B cell (primary cell): ENCODE results near the gene RAD51AP2.

Source experiments
- EZH2 ChIP-seq: IDR thresholded peaks from 2 replicates; pipeline ENCODE4 v1.6.1; 2012; ENCODE audit warnings: borderline replicate concordance, low read depth, mild to moderate bottlenecking, moderate library complexity, low read length; ENCODE audit not compliant: insufficient read depth, poor library complexity, severe bottlenecking
- TF ChIP-seq, protein P1 (sequence below): fragments of 200-600 bp; IDR thresholded peaks from one replicate; pipeline ENCODE4 v1.8.0; 2022; ENCODE audit warnings: antibody characterized with exemption, mild to moderate bottlenecking

- no peak for TF ChIP-seq EZH2
- TF ChIP-seq, protein P1, sequence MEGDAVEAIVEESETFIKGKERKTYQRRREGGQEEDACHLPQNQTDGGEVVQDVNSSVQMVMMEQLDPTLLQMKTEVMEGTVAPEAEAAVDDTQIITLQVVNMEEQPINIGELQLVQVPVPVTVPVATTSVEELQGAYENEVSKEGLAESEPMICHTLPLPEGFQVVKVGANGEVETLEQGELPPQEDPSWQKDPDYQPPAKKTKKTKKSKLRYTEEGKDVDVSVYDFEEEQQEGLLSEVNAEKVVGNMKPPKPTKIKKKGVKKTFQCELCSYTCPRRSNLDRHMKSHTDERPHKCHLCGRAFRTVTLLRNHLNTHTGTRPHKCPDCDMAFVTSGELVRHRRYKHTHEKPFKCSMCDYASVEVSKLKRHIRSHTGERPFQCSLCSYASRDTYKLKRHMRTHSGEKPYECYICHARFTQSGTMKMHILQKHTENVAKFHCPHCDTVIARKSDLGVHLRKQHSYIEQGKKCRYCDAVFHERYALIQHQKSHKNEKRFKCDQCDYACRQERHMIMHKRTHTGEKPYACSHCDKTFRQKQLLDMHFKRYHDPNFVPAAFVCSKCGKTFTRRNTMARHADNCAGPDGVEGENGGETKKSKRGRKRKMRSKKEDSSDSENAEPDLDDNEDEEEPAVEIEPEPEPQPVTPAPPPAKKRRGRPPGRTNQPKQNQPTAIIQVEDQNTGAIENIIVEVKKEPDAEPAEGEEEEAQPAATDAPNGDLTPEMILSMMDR = no peak
Observed at GRCh38 chr2:17545680-17546613, 27.7 kb upstream of the RAD51AP2 start.
